ENCODE data around the gene ZNF511.
"Not testable (repeated sequence)": the region's sequence is repeated elsewhere in the genome, so short reads cannot be mapped to it uniquely, and the experiment has no call there.

ZNF511 gene

DNA sequence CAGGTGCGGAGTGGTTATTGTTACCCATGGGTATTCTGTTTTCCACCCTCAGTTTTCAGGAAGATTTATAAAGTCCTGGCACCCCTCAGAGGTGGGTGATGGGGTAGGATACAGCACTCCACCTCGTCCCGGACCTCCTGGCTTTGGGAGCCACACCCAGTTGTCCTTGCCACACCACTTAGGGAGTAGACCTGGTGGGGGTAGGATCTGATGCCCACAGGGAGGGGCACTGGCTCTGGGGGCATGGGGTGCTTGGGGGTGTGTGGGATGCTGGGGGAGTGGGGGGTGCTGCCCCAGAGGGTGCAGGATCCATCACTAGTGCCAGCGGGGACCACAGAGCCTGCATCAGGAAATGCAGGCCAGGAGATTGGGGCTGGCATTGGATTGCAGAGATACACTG lies 4.5 kb downstream of the ZNF511 start:
- H3K4me3 ChIP-seq (ENCODE audit: low read depth, low read length), result no peak overlapping the region

DNA sequence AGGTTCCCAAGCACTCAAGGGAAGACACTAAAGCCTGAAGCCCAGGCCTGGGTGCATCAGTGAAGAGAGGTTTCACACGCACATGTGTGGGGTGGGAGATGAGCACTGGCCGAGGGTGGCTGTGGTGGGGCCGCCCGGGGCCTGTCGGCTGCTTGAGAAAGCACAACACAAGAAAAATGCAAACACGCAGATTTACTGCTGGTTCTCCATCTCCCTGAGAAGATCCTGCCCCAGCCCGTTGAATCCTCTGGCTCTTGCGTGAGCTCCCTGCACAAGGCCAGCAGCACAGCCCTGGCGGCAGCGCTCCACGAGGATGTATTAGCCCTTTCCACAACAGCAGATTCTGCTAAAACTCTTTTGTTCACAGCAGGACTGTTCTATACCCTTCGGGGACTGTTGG lies 6.2 kb downstream of the ZNF511 start:
- H3K4me3 ChIP-seq (ENCODE audit: low read depth, low read length), result no peak overlapping the region

DNA sequence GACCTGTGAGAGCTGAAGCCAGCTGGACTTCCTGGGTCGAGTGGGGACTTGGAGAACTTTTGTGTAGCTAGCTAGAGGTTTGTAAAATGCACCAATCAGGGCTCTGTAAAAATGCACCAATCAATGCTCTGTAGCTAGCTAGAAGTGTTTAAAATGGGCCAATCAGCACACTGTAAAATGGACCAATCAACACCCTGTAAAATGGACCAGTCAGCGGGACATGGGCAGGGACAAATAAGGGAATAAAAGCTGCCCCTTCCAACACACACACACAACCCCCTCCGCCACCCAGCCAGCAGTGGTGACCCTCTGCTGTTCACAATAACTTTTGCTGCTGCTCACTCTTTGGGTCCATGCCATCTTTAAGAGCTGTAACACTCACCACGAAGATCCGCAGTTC lies 7.1 kb downstream of the ZNF511 start:
- no peak overlapping the region for H3K4me3 ChIP-seq (ENCODE audit: low read depth, low read length)

DNA sequence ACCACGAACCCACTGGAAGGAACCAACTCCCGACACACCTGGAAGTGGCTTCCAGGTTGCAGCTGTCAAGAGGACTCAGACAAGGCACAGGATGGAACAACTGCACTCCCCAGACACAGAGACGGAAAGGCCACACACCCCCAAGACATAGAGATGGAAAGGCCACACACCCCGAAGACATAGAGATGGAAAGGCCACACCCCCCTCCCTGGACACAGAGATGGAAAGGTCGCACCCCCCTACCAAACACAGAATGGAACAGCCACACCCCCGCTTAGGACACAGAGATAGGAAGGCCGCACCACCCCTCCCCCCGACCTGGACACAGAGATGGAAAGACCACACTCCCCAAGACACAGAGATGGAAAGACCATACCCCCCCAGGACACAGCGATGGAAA lies 7.6 kb downstream of the ZNF511 start:
- H3K4me3 ChIP-seq (ENCODE audit: low read depth, low read length), result no peak overlapping the region

DNA sequence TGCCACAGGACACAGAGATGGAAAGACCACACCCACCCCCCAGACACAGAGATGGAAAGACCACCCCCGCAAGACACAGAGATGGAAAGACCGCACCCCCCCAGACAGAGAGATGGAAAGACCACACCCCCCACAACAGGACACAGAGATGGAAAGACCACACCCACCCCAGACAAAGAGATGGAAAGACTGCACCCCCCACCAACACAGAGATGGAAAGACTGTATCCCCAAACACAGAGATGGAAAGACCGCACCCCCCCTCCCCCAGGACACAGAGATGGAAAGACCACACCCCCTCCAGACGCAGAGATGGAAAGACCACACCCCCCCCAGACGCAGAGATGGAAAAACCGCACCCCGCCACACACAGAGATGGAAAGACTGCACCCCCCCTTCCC lies 8.0 kb downstream of the ZNF511 start:
- no peak overlapping the region for H3K4me3 ChIP-seq (ENCODE audit: low read depth, low read length)

DNA sequence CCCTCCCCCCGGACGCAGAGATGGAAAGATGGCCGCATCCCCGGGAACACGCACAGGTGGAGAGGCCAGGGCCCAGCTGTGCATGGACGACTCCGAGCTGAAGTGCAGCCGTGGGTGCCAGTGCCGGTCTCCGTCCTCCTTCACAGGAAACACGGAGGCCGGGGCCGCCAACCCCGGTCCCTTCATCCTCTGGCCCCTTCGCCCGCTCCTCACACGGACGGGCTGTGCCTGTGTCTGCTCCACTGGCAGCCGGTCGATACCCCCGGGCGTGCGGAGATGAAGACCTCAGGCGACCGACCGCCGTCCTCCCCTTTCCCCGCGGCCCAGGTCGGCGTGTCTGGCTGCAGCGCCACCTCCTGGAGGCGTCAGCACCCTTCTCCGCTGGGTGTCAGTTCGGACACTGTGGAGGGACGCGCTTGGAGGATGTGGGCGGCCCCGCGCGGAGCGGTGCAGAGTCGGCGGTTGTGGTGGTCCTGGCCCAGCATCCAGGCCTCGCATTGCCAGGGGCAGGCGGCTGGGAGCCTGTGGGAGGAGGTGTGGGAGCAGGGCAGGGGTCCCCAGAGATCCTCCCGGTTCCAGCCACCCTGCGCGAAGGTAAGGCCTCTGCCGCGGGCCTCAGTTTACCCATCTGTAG lies 9.9 kb downstream of the ZNF511 start:
- H3K4me3 ChIP-seq (ENCODE audit: low read depth, low read length), result peak overlapping the region; percentile 35

DNA sequence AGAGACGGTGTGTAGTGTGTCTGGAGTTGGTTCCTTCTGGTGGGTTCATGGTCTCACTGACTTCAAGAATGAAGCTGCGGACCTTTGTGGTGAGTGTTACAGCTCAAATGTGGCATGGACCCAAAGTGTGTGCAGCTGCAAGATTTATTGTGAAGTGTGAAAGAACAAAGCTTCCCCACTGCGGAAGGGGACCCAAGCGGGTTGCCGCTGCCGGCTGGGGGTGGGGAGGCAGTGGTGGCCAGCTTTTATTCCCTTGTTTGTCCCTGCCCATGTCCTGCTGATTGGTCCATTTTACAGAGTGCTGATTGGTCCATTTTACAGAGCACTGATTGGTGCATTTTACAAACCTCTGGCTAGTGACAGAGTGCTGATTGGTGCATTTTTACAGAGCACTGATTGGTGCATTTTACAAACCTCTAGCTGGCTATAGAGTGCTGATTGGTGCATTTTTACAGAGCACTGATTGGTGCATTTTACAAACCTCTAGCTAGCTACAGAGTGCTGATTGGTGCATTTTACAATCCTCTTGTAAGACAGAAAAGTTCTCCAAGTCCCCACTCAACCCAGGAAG lies 12.2 kb downstream of the ZNF511 start:
- H3K4me3 ChIP-seq (ENCODE audit: low read depth, low read length), result not testable (repeated sequence)

DNA sequence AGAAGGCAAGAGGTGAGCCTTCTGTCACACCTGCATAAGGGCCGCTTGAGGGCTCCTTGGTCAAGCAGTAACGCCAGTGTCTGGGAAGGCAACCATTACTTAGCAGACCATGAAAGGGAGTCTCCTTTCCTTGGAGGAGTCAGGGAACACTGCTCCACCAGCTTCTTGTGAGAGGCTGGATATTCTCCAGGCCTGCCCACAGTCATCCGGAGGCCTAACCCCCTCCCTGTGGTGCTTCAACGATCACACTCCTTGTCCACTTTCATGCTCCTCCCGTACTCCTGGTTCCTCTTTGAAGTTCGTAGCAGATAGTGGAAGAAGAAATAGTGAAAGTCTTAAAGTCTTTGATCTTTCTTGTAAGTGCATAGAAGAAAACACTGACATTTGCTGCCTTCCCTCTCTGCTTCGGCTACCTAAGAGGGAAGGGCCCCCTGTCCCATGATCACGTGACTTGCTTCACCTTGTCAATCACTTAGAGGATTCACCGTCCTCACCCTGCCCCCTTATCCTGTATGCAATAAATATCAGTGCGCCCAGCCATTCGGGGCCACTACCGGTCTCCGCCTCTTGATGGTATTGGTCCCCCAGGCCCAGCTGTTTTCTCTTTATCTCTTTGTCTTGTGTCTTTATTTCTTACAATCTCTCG lies 13.5 kb downstream of the ZNF511 start:
- H3K4me3 ChIP-seq (ENCODE audit: low read depth, low read length), result not testable (repeated sequence)

DNA sequence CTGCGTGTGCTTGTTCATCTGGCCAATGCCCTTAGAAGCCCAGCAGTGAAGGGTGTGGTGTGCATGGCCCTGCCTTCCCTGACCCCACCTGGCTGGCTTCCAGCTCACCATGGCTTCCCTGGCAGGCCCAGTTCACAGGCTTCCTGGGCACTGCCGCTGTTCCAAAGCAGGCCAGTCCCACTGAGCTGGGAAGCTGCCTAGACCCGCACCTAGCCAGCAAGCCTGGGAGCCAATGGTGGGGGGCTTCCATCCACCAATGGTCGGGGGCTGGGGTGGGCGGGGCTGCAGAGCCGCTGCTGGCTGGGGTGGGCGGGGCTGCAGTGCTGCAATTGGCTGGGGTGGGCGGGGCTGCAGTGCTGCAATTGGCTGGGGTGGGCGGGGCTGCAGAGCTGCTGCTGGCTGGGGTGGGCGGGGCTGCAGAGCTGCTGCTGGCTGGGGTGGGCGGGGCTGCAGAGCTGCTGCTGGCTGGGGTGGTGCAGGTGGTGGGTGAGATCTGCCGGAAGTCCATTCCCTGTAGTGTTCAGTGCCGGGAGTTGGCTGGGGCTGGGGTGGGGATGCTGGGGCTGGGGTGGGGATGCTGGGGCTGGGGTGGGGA lies 15.6 kb downstream of the ZNF511 start:
- no peak overlapping the region for H3K4me3 ChIP-seq (ENCODE audit: low read depth, low read length)

DNA sequence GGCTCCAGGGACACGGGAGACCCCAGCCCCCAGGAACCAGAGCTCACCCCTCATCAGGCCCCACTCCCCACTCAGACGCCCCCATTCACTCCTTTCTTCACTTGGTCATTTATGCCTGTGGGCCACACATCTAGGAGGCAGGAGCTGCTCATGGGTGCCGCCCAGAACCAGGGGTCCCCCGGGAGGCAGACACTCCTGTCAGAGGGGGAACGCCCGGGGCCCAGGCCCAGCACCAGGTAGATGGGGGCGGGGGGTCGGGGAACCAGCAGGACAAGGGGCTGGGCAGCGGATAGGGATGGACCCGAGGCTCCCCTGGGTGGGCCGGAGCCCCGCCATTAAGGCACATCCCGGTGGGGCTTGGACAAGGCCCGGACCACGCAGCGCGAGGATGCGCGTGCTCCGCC lies 16.1 kb downstream of the ZNF511 start:
- no peak overlapping the region for H3K4me3 ChIP-seq (ENCODE audit: low read depth, low read length)

DNA sequence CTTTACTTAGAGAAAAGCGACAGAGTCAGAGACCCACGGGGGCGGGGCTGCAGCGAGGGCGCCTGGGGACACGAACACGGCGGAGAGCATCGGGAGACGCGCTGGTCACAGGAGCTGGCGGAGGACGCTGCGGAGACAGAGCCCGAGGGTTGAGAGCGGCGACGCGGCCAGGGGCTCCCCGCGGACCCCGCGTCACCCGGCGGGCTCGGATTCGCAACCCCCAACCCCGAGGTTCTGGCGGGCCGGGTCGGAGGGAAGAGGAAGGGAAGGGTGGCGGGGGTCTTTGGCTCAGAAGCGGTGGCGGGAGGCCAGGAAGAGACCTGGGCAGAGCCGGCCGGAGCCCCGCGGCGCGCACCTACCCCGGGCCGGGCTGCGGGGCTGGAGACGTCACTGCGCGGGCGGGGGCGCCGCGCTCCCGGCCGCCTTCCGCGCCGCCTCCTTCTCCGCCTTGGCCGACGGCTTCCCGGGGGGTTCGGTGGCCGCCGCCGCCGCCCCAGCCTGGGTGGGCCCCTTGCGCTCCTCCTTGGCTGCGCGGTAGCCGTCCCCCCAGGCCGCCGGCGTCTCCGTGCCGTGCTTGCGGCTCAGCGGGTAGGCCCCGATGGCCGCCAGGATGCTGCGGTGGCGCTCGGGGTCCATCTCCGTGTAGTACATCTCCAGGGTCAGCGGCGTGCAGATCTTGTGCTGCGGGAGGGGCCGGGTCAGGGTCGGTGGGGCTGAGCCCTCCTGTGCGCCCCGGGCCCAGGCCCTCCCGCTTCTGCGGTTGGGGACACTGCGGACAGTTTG lies 16.9 kb downstream of the ZNF511 start:
- peak overlapping the region; percentile 47 for H3K4me3 ChIP-seq (ENCODE audit: low read depth, low read length)

DNA sequence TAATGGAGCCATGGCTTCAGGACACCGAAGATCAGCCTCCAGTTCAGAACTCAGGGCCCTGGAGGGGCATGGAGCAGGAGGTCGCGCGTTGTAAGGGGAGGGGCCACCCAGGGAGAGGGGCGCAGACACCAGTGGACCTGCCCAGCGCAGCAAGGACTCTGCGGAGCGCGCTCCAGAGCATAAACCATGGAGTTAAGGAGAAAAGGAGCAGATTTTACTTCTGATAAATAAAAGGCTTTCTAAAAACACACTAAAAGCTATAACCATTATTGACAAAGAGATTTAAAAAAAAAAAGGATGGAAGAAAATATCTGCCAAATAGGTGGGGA lies 17.5 kb downstream of the ZNF511 start:
- H3K4me3 ChIP-seq (ENCODE audit: low read depth, low read length), result peak overlapping the region; percentile 47

DNA sequence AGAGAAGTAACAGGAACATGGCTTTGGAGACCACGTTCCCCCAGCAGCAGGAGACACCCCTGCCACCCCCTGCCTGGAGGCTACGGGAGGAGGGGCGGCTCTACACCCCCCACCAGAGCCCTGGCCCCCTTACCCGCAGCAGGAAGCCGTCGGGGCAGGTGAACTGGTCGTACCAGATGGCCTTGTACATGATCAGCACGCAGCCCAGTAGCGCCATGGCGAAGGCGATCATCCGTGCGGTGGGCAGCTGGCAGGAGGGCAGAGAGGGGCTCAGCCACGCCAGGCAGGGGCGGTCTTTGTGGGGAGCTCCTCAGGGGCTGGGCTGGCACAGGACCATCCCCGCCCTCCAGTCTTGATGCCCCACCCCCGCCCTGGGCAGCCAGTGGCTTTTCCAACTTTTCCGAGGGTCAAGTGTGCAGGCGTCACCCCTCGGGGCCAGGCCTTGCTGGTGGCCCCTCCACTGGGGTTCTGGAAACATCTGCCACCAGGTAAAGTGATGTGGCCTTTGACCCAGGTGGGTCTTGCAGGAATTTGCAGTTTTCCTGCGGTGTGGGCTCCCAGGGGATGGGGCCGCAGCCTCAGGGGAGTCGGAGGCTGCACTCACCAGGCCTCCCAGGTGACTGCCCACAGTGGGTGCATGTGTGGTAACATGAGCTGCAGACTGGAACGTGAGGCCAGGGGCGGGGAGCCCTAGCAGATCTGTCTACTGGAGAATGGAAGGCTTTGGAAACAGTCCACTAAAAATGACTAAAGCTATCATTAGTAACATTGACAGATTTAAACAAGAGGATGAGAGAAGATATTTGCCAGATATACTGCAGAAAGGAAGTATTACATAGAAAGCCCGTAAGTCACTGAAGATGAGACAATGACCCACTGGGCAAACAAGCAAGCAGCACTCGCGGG lies 18.3 kb downstream of the ZNF511 start:
- H3K4me3 ChIP-seq (ENCODE audit: low read depth, low read length), result no peak overlapping the region

DNA sequence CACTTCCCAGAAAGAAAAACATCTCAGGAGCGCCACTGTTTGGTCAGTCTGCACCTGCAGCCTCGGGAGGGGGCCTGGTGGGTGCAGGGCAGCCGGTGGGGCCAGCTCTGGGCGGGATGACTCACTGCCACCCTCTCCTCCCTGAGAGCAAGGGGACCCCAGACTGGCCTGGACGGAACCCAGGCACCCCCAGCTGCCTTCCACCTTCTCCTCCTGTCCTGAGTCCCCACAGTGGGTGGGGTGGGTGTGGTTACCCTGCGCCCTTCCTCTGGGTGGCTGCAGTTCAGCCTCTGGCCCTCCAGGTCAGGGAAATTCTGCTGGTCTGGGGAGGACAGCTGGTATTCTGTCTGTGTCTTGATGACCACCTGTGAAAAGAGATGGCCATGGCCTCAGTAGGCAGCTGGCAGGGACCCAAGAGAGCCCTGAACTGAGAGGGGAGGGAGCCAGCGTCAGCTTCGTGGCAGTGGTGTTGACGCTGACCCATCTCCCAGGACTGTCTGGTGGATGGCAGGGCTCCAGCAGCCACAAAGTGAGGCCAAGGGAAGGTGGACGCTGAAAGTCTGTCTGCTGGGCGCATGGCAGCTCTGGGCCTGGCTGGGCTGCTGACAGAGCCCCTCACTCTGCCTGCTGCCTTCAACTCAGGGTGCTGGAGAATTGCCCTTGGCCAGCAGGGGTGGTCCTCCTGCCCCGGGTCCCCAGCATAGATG lies 19.1 kb downstream of the ZNF511 start:
- H3K4me3 ChIP-seq (ENCODE audit: low read depth, low read length), result no peak overlapping the region

DNA sequence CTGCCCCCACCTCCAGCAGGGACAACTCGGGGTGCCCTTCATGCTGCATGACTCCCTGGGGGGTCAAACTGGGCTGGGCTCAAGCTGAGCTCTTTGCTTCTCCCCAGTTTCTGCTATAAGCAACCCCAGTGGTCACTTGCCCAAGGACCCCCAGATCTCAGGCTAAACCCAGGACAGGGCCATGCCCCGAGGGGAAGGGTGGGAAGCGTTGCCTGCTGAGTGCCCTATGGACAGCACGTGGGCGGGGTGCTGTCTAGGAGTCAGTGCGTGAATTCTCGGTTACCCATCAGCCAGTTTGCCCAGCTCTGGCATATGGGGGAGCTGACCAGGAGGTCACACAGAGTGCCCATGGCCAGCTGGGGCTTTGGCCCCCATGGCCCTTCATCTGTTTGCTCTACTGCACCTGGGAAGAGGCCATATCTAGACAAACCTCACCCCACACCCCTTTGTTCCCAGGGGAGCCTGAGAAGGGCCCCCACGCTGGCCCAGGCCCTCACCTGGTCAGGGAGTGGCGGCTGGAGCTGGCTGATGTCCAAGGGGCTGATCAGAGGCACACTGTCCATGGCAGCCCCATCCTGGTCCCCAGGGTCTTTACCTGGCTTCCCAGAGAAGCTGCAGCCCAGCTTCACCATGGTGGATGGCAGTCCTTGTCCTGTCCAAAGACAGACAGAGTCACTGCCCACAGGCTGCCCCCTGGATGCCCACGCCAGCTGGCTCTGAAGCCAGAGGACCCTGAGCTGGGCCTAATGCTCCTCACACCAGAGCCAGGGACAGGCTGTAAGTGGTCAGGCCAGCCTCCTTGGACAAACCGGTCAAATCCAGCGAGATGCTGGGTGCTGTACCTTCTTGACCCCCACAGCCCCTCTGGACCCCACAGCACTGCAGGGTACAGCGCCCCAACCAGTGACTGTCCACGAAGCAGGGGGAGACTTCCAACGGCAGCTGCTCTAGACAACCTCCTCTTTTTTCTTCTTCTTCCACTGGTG lies 19.9 kb downstream of the ZNF511 start:
- H3K4me3 ChIP-seq (ENCODE audit: low read depth, low read length), result no peak overlapping the region

DNA sequence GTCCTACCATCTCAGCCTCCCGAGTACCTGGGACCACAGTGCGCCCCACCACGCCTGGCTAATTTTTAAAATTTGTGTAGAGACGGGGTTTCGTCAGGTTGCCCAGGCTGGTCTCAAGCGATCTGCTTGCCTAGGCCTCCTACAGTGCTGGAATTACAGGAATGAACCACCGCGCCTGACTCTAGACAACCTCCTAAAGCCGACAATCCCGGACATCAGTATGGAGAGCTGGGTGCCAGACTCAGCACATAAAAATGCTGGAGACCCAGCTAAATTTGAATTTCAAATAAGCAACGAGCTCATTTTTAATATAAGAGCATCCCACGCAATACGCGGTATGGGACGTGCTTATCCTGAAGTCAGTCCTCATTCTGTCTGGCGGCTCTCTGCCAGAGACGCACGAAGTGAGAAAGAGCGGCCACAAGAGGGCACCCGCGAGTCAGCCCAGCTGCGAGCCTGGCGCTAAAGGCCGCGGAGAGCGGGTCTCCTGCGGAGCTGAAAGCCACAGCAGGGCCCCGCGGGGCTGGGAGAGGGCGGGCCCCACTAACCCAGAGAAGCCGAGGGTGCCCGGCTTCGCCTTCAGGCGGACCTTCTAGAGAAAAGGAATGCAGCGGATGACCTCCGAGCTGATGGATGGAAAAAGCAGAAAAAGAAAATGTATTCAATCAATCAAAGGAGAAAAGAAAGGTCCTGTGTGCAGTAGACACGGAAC lies 20.9 kb downstream of the ZNF511 start:
- H3K4me3 ChIP-seq (ENCODE audit: low read depth, low read length), result no peak overlapping the region

DNA sequence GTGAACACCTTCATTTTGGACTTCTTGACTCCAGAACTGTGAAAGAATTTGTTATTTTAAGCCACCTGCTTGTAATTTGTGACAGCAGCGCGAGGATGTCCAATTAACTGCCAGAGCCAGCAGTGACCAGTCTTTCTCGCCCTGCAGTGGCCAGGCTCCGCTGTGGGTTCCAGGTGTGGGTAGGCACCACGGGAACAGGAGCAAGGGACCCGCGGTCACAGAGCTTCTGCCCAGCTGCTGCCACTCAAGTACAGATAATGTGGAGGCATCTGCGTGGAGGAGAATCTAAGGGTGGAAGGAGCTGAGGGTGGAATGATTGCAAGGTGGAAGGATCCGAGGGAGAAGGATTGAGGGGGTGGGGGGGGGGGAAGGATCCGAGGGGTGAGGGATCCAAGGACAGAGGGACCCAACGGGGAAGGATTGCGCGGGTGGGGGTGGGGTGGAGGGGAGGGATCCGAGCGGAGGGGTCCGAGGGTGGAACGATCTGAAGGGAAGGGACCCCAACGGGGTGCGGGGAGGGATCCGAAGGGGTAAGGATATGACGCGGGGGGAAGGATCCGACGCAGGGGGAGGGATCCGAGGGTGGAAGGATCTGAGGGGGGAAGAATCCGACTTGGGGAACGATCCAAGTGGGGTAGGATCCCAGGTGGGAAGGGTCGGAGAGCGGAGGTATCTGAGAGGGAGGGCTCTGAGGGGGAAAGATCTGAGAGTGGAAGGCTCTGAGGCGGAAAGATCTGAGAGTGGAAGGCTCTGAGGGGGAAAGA lies 24.4 kb downstream of the ZNF511 start:
- no peak overlapping the region for H3K4me3 ChIP-seq (ENCODE audit: low read depth, low read length)

All from iPS-11a (cell line).